HepG2 (cell line): ENCODE data around the gene RBM19. TPM values are rescaled to one million over a fixed set of nuclear protein-coding genes. Genes with fewer than 3 reads are reported as not detected.

Experiments
- MED13 ChIP-seq: sonication (generic); formaldehyde crosslinking; IDR thresholded peaks from 2 replicates; pipeline ENCODE4 v1.5.0; 2020; ENCODE audit warnings: missing genetic modification reagents
- MIXL1 ChIP-seq: IDR thresholded peaks from 2 replicates; pipeline ENCODE4 v1.6.1; 2016
- NBN ChIP-seq: fragments of 450-650 bp; conservative IDR thresholded peaks from 2 replicates; pipeline ENCODE4 v1.6.1; 2017
- NFRKB ChIP-seq: fragments of 450-650 bp; IDR thresholded peaks from 2 replicates; pipeline ENCODE4 v1.6.1; 2017
- PCBP1 ChIP-seq: fragments of 200-400 bp; formaldehyde crosslinking; IDR thresholded peaks from 2 replicates; pipeline ENCODE4 v1.6.1; 2017; ENCODE audit warnings: mild to moderate bottlenecking, low read depth, low read length, borderline replicate concordance
- PRMT3 ChIP-seq: sonication (generic); formaldehyde crosslinking; IDR thresholded peaks from 2 replicates; pipeline ENCODE4 v1.8.1; 2022; ENCODE audit warnings: low read depth, mild to moderate bottlenecking, moderate library complexity, missing genetic modification reagents, borderline replicate concordance
- REL ChIP-seq: sonication (generic); formaldehyde crosslinking; conservative IDR thresholded peaks from 2 replicates; pipeline ENCODE4 v1.8.0; 2022; ENCODE audit warnings: mild to moderate bottlenecking, missing genetic modification reagents, moderate library complexity
- REXO4 ChIP-seq: sonication (generic); formaldehyde crosslinking; IDR thresholded peaks from 2 replicates; pipeline ENCODE4 v1.8.0; 2022; ENCODE audit warnings: missing genetic modification reagents, mild to moderate bottlenecking, borderline replicate concordance
- SKI ChIP-seq: fragments of 450-650 bp; IDR thresholded peaks from one replicate; pipeline ENCODE4 v1.6.1; 2018; ENCODE audit warnings: mild to moderate bottlenecking; ENCODE audit not compliant: partially characterized antibody
- SOX6 ChIP-seq, 2 experiments: fragments of 450-650 bp in 1 of 2; sonication (generic) in 1 of 2; formaldehyde crosslinking in 1 of 2; IDR thresholded peaks; 2 replicates each; pipeline versions ENCODE4 v1.4.0 to v1.6.1; 2017 to 2020; ENCODE audit warnings: antibody characterized with exemption in 1 of 2, mild to moderate bottlenecking in 1 of 2, missing genetic modification reagents in 1 of 2
- SRSF9 ChIP-seq: fragments of 200-400 bp; formaldehyde crosslinking; IDR thresholded peaks from 2 replicates; pipeline ENCODE4 v1.6.1; 2018; ENCODE audit warnings: borderline replicate concordance, mild to moderate bottlenecking, low read depth, low read length; ENCODE audit not compliant: insufficient read depth, poor library complexity, severe bottlenecking
- TAF1 ChIP-seq: sonication (generic); formaldehyde crosslinking; IDR thresholded peaks from 2 replicates; pipeline ENCODE4 v1.4.0; 2020; ENCODE audit warnings: missing genetic modification reagents
- ZBTB21 ChIP-seq: sonication (generic); formaldehyde crosslinking; IDR thresholded peaks from 2 replicates; pipeline ENCODE4 v1.4.0; 2020; ENCODE audit warnings: missing genetic modification reagents
- ZBTB7B ChIP-seq: sonication (generic); formaldehyde crosslinking; IDR thresholded peaks from 2 replicates; pipeline ENCODE4 v1.4.0; 2020; ENCODE audit warnings: missing genetic modification reagents
- ZFAT ChIP-seq: sonication (generic); formaldehyde crosslinking; conservative IDR thresholded peaks from 2 replicates; pipeline ENCODE4 v1.8.1; 2023; ENCODE audit warnings: missing genetic modification reagents, inconsistent platforms
- ZFP62 ChIP-seq: sonication (generic); formaldehyde crosslinking; IDR thresholded peaks from 2 replicates; pipeline ENCODE4 v1.4.0; 2020; ENCODE audit warnings: missing genetic modification reagents
- ZKSCAN1 ChIP-seq: fragments of 150-350 bp; IDR thresholded peaks from 2 replicates; pipeline ENCODE4 v1.6.1; 2014; ENCODE audit warnings: low read length
- ZNF260 ChIP-seq: sonication (generic); formaldehyde crosslinking; IDR thresholded peaks from 2 replicates; pipeline ENCODE4 v1.4.0; 2020; ENCODE audit warnings: missing genetic modification reagents, low read depth, mild to moderate bottlenecking, borderline replicate concordance
- ZNF468 ChIP-seq: sonication (generic); formaldehyde crosslinking; IDR thresholded peaks from 2 replicates; pipeline ENCODE4 v1.8.0; 2022; ENCODE audit warnings: mild to moderate bottlenecking, moderate library complexity, missing genetic modification reagents
- ZNF563 ChIP-seq: sonication (generic); formaldehyde crosslinking; IDR thresholded peaks from 2 replicates; pipeline ENCODE4 v1.8.0; 2022; ENCODE audit warnings: mild to moderate bottlenecking, moderate library complexity, missing genetic modification reagents
- ZNF674 ChIP-seq: sonication (generic); formaldehyde crosslinking; IDR thresholded peaks from 2 replicates; pipeline ENCODE4 v1.5.0; 2020; ENCODE audit warnings: low read depth, mild to moderate bottlenecking, missing genetic modification reagents
- polyA plus RNA-seq, 8 experiments: library from polyadenylated mRNA; depleted of rRNA in 3 of 8; stranded (reverse) in 7 of 8; unstranded in 1 of 8; fragments of >200 nt; fragmentation: Illumina TruSeq in 4 of 8; extraction: Trizol in 4 of 8; gene quantifications; 2 replicates each; pipeline versions ENCODE4 v1.2.1 to v1.2.3, GENCODE V29; 2011 to 2016; ENCODE audit warnings: low read depth in 4 of 8, missing spikeins in 1 of 8, mixed read lengths in 1 of 8; ENCODE audit not compliant: insufficient read depth in 1 of 8
- total RNA-seq, 5 experiments: library from RNA; depleted of rRNA; stranded (reverse); fragments of >200 nt; fragmentation: Illumina TruSeq; extraction: Trizol; gene quantifications; 2 replicates each; pipeline ENCODE4 v1.2.3, GENCODE V29; 2016; ENCODE audit warnings: low read depth in 1 of 5
- TF ChIP-seq, protein P1 (sequence below): sonication (generic); formaldehyde crosslinking; IDR thresholded peaks from one replicate; pipeline ENCODE4 v1.5.1; 2020; ENCODE audit warnings: mild to moderate bottlenecking, missing genetic modification reagents; ENCODE audit errors: not compliant biosample characterization
- TF ChIP-seq, protein P2 (sequence below): sonication (generic); IDR thresholded peaks from 2 replicates; pipeline ENCODE4 v1.6.1; 2016; ENCODE audit warnings: low read depth, borderline replicate concordance

Gene RBM19
- total and polyA plus RNA-seq, 2 of the 13 experiments (the other 11 are each of a cell fraction or from before 2014, with no cell fraction given): 19.3 to 32.2 TPM

DNA sequence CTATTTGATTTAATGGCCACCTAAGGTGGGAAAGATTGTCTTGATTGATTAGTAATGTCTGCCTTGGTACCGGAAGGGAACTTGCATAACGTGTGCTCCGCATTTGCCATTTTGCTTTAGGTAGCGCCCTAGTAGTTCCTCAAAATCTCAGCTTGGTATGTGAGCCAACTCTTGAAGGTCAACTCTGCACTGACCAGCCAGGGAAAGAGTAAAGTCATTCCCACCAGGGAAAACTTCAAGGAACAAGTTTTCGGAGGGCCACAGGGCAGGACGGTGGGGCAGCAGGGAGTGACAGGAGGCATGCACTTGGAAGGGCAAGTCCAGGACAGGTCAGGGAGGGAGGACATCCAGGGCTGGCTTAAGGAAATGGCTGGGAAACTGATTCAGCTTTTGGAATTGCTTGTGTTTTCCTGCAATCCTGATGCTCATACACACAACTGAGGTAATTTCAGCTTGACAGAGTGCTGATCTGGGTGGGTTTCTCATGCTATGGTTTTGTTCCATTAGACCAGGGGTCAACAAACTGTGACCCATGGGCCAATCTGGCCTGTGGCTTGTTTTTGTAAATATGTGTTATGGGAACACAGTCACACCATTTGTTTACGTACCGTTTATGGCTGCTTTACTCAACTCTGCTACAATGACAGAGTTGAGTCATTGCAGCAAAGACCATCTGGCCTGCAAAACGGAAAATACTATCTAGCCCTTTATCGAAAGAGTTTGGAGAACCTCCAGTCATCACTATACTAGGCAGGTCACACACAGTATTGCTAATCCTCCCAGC, 184.5 kb downstream of the RBM19 start (continued):
- TF ChIP-seq, protein P1, sequence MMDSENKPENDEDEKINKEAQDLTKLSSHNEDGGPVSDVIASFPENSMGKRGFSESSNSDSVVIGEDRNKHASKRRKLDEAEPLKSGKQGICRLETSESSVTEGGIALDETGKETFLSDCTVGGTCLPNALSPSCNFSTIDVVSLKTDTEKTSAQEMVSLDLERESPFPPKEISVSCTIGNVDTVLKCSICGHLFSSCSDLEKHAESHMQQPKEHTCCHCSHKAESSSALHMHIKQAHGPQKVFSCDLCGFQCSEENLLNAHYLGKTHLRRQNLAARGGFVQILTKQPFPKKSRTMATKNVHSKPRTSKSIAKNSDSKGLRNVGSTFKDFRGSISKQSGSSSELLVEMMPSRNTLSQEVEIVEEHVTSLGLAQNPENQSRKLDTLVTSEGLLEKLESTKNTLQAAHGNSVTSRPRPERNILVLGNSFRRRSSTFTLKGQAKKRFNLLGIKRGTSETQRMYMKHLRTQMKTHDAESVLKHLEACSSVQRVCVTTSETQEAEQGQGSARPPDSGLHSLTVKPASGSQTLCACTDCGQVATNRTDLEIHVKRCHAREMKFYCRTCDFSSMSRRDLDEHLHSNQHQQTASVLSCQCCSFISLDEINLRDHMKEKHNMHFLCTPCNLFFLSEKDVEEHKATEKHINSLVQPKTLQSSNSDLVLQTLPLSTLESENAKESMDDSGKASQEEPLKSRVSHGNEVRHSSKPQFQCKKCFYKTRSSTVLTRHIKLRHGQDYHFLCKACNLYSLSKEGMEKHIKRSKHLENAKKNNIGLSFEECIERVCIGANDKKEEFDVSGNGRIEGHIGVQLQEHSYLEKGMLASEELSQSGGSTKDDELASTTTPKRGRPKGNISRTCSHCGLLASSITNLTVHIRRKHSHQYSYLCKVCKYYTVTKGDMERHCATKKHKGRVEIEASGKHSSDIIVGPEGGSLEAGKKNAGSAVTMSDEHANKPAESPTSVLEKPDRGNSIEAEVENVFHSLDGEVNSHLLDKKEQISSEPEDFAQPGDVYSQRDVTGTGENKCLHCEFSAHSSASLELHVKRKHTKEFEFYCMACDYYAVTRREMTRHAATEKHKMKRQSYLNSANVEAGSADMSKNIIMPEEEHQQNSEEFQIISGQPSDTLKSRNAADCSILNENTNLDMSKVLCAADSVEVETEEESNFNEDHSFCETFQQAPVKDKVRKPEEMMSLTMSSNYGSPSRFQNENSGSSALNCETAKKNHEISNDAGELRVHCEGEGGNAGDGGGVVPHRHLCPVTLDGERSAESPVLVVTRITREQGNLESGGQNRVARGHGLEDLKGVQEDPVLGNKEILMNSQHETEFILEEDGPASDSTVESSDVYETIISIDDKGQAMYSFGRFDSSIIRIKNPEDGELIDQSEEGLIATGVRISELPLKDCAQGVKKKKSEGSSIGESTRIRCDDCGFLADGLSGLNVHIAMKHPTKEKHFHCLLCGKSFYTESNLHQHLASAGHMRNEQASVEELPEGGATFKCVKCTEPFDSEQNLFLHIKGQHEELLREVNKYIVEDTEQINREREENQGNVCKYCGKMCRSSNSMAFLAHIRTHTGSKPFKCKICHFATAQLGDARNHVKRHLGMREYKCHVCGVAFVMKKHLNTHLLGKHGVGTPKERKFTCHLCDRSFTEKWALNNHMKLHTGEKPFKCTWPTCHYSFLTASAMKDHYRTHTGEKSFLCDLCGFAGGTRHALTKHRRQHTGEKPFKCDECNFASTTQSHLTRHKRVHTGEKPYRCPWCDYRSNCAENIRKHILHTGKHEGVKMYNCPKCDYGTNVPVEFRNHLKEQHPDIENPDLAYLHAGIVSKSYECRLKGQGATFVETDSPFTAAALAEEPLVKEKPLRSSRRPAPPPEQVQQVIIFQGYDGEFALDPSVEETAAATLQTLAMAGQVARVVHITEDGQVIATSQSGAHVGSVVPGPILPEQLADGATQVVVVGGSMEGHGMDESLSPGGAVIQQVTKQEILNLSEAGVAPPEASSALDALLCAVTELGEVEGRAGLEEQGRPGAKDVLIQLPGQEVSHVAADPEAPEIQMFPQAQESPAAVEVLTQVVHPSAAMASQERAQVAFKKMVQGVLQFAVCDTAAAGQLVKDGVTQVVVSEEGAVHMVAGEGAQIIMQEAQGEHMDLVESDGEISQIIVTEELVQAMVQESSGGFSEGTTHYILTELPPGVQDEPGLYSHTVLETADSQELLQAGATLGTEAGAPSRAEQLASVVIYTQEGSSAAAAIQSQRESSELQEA (CRISPR knock-in tag): no peak
- no peak for TF ChIP-seq NFRKB
- TF ChIP-seq MED13 (CRISPR knock-in tag): no peak
- TF ChIP-seq MIXL1 (CRISPR knock-in tag): no peak
- TF ChIP-seq TAF1 (CRISPR knock-in tag): peak; percentile 43; the same call in 1 of the 2 replicates
- no peak for TF ChIP-seq ZBTB21
- TF ChIP-seq SOX6 (IDR thresholded peaks at IDR 0.05): no peak
- TF ChIP-seq SOX6 (CRISPR knock-in tag; IDR thresholded peaks at IDR 0.05): no peak
- TF ChIP-seq ZNF674 (CRISPR knock-in tag): no peak
- TF ChIP-seq ZNF563 (CRISPR knock-in tag): 0 out of 2 replicates have a peak, but pooled peaks have one; percentile 26
- no peak for TF ChIP-seq ZKSCAN1
- TF ChIP-seq SRSF9: no peak
- TF ChIP-seq REL: no peak
- no peak for TF ChIP-seq ZFP62 (CRISPR knock-in tag)
- no peak for TF ChIP-seq ZNF468
- TF ChIP-seq ZFAT (CRISPR knock-in tag): no peak
- no peak for TF ChIP-seq PRMT3 (CRISPR knock-in tag)
- no peak for TF ChIP-seq PCBP1
- no peak for TF ChIP-seq ZNF260 (CRISPR knock-in tag)
- TF ChIP-seq NBN: no peak
- no peak for TF ChIP-seq ZBTB7B
- peak; percentile 19 for TF ChIP-seq SKI
- no peak for TF ChIP-seq REXO4
- TF ChIP-seq, protein P2, sequence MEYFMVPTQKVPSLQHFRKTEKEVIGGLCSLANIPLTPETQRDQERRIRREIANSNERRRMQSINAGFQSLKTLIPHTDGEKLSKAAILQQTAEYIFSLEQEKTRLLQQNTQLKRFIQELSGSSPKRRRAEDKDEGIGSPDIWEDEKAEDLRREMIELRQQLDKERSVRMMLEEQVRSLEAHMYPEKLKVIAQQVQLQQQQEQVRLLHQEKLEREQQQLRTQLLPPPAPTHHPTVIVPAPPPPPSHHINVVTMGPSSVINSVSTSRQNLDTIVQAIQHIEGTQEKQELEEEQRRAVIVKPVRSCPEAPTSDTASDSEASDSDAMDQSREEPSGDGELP: peak; percentile 30; the same call in 1 of the 2 replicates
